Mucosa of stomach (tissue), 1 donor: ENCODE measurements around the gene ITPKB.

Source experiments
- H3K27me3 ChIP-seq: one replicate; pipeline ENCODE4 v1.7.0; 2013; ENCODE audit warnings: mild to moderate bottlenecking, low read length; ENCODE audit not compliant: control insufficient read depth, insufficient read depth
- H3K36me3 ChIP-seq: one replicate; pipeline ENCODE4 v1.7.0; 2013; ENCODE audit warnings: low read length; ENCODE audit not compliant: control insufficient read depth, insufficient read depth
- H3K4me1 ChIP-seq: one replicate; pipeline ENCODE4 v1.7.0; 2013; ENCODE audit warnings: mild to moderate bottlenecking, low read length; ENCODE audit not compliant: control insufficient read depth, insufficient read depth
- H3K4me3 ChIP-seq: one replicate; pipeline ENCODE4 v1.7.0; 2013; ENCODE audit warnings: low read length
- H3K9ac ChIP-seq: one replicate; pipeline ENCODE4 v1.7.0; 2013; ENCODE audit warnings: mild to moderate bottlenecking, low read length, moderate library complexity
- H3K9me3 ChIP-seq: one replicate; pipeline ENCODE4 v1.7.0; 2013; ENCODE audit warnings: mild to moderate bottlenecking, low read length, moderate library complexity; ENCODE audit not compliant: control insufficient read depth
- donor health status: Pancreatic carcinoma.

Gene ITPKB

GRCh38 chr1:226637147-226637935 is 101.7 kb downstream of the ITPKB start:
- H3K36me3 ChIP-seq, result no peaks in the 10 kb centered on the region
- no peak overlapping the region for H3K9ac ChIP-seq
- H3K27me3 ChIP-seq, result no peaks in the 10 kb centered on the region
- H3K4me1 ChIP-seq, result peaks cover 23% of the 10 kb centered on the region
- H3K9me3 ChIP-seq, result no peaks in the 10 kb centered on the region
- no peak overlapping the region for H3K4me3 ChIP-seq

GRCh38 chr1:226636847-226637096 is 102.3 kb downstream of the ITPKB start:
- Histone ChIP-seq H3K27me3 (no peaks in the 10 kb centered on the region), H3K4me3 (no peak overlapping the region), H3K4me1 (peaks cover 23% of the 10 kb centered on the region), H3K9me3 (no peaks in the 10 kb centered on the region), H3K9ac (no peak overlapping the region), H3K36me3 (no peaks in the 10 kb centered on the region)

GRCh38 chr1:226635456-226635941 is 103.6 kb downstream of the ITPKB start:
- H3K4me1 ChIP-seq, result peaks cover 23% of the 10 kb centered on the region
- H3K9me3 ChIP-seq, result no peaks in the 10 kb centered on the region
- no peak overlapping the region for H3K4me3 ChIP-seq
- no peaks in the 10 kb centered on the region for H3K27me3 ChIP-seq
- no peak overlapping the region for H3K9ac ChIP-seq
- no peaks in the 10 kb centered on the region for H3K36me3 ChIP-seq

- Histone ChIP-seq H3K27me3 (no peaks in the 10 kb centered on the region), H3K9me3 (no peaks in the 10 kb centered on the region), H3K4me1 (peaks cover 23% of the 10 kb centered on the region), H3K4me3 (no peak overlapping the region), H3K36me3 (no peaks in the 10 kb centered on the region), H3K9ac (no peak overlapping the region)
Measured at GRCh38 chr1:226634611-226635246, 104.4 kb downstream of the ITPKB start.

- H3K9ac ChIP-seq, result peak overlapping the region; percentile 3
- no peaks in the 10 kb centered on the region for H3K36me3 ChIP-seq
- H3K4me3 ChIP-seq, result no peak overlapping the region
- no peaks in the 10 kb centered on the region for H3K9me3 ChIP-seq
- peaks cover 23% of the 10 kb centered on the region for H3K4me1 ChIP-seq
- no peaks in the 10 kb centered on the region for H3K27me3 ChIP-seq
Measured at GRCh38 chr1:226634166-226634588, 104.9 kb downstream of the ITPKB start.

- no peaks in the 10 kb centered on the region for H3K36me3 ChIP-seq
- H3K4me1 ChIP-seq, result peaks cover 23% of the 10 kb centered on the region
- H3K27me3 ChIP-seq, result no peaks in the 10 kb centered on the region
- no peaks in the 10 kb centered on the region for H3K9me3 ChIP-seq
- H3K9ac ChIP-seq, result peak overlapping the region; percentile 3
- H3K4me3 ChIP-seq, result no peak overlapping the region
Measured at GRCh38 chr1:226633541-226634165, 105.4 kb downstream of the ITPKB start.

- Histone ChIP-seq H3K36me3 (no peaks in the 10 kb centered on the region), H3K27me3 (no peaks in the 10 kb centered on the region), H3K9ac (no peak overlapping the region), H3K4me1 (peaks cover 23% of the 10 kb centered on the region), H3K4me3 (no peak overlapping the region), H3K9me3 (no peaks in the 10 kb centered on the region)
Measured at GRCh38 chr1:226632922-226633351, 106.1 kb downstream of the ITPKB start.

GRCh38 chr1:226632169-226632879 is 106.8 kb downstream of the ITPKB start:
- H3K9ac ChIP-seq, result no peak overlapping the region

GRCh38 chr1:226631229-226632000 is 107.7 kb downstream of the ITPKB start:
- Histone ChIP-seq H3K4me3 (no peak overlapping the region), H3K36me3 (no peaks in the 10 kb centered on the region), H3K9me3 (no peaks in the 10 kb centered on the region), H3K9ac (no peak overlapping the region), H3K27me3 (peaks cover under 1% of the 10 kb centered on the region), H3K4me1 (peaks cover 28% of the 10 kb centered on the region)

More at GRCh38 chr1:226632169-226632879, 106.8 kb downstream of the ITPKB start:
- H3K27me3 ChIP-seq, result no peaks in the 10 kb centered on the region
- no peak overlapping the region for H3K4me3 ChIP-seq
- no peaks in the 10 kb centered on the region for H3K9me3 ChIP-seq
- H3K36me3 ChIP-seq, result no peaks in the 10 kb centered on the region
- peaks cover 23% of the 10 kb centered on the region for H3K4me1 ChIP-seq

- Histone ChIP-seq H3K9me3 (no peaks in the 10 kb centered on the region), H3K4me1 (peaks cover 27% of the 10 kb centered on the region), H3K9ac (no peak overlapping the region), H3K36me3 (no peaks in the 10 kb centered on the region), H3K4me3 (no peak overlapping the region), H3K27me3 (peaks cover 6% of the 10 kb centered on the region)
Measured at GRCh38 chr1:226630592-226630991, 108.5 kb downstream of the ITPKB start.

GRCh38 chr1:226629896-226630550 is 109.1 kb downstream of the ITPKB start:
- no peaks in the 10 kb centered on the region for H3K36me3 ChIP-seq
- H3K9me3 ChIP-seq, result no peaks in the 10 kb centered on the region
- H3K4me1 ChIP-seq, result peaks cover 21% of the 10 kb centered on the region
- H3K4me3 ChIP-seq, result no peak overlapping the region
- H3K27me3 ChIP-seq, result peaks cover 6% of the 10 kb centered on the region
- no peak overlapping the region for H3K9ac ChIP-seq
